K562 (cell line): Measurements from ENCODE around the gene CASP5. TPM values are rescaled to one million over a fixed set of nuclear protein-coding genes. Genes with fewer than 3 reads are reported as not detected.
A peak's percentile ranks its signal among the peaks of the same experiment; 100 is the strongest.
"Not testable (repeated sequence)": the region's sequence is repeated elsewhere in the genome, so short reads cannot be mapped to it uniquely, and the experiment has no call there.

ENCODE experiments used
- ATAC-seq: fragments of 200-7000 bp; cut with Tn5 transposase; 3 replicates; pipeline ENCODE4 v1.9.1; 2020; ENCODE audit warnings: moderate library complexity
- BruUV-seq: library from RNA; stranded (reverse); fragments of 400-500 nt; replicated peaks from 2 replicates; lab custom pipeline; 2021; lab: Mats Ljungman, UMichigan
- CTCF ChIA-PET: fragments of 300-600 bp; formaldehyde crosslinking; extraction: SDS; loops from one replicate; lab custom pipeline; 2021; ENCODE audit warnings: low intra/inter-chr PET ratio; lab: Yijun Ruan, JAX
- POLR2A ChIA-PET: fragments of 300-600, 350-650 bp; sonication (Branson Sonifier 250); formaldehyde crosslinking; extraction: SDS; loops from one replicate; lab custom pipeline; 2021; ENCODE audit warnings: antibody characterized with exemption, inconsistent platforms; lab: Yijun Ruan, JAX
- DNase-seq, 4 experiments: peaks; one replicate each; pipeline versions ENCODE4 v3.0.0 to v3.0.0-alpha.2; 2011 to 2018; ENCODE audit warnings: low spot score in 3 of 4, mixed read lengths in 3 of 4; ENCODE audit errors: extremely low read depth in 1 of 4
- FAIRE-seq: peaks from 2 replicates; lab custom pipeline; 2011; peaks lifted over from hg19 to GRCh38; lab: Jason Lieb, UNC
- H2AFZ ChIP-seq: 2 replicates; pipeline ENCODE4 v1.6.0; 2011; ENCODE audit warnings: low read depth, low read length, control low read depth, inconsistent platforms
- H3K27ac ChIP-seq: fragments of 200-600 bp; 3 replicates; pipeline ENCODE4 v1.8.0; 2011; ENCODE audit warnings: low read depth, mild to moderate bottlenecking, control low read depth, inconsistent platforms, low read length, moderate library complexity, mixed read lengths; ENCODE audit errors: extremely low read depth
- H3K27me3 ChIP-seq, 2 experiments: fragments of 300-600 bp in 1 of 2; 2 replicates in 1 of 2; 3 replicates in 1 of 2; pipeline versions ENCODE4 v1.6.0 to v1.8.0; 2011; ENCODE audit warnings: inconsistent platforms in 2 of 2, low read length in 2 of 2, mild to moderate bottlenecking in 1 of 2, mixed read lengths in 1 of 2, moderate library complexity in 1 of 2; ENCODE audit not compliant: control insufficient read depth in 2 of 2, insufficient read depth in 2 of 2
- H3K36me3 ChIP-seq: fragments of 300-600 bp; 3 replicates; pipeline ENCODE4 v1.8.0; 2011; ENCODE audit warnings: mild to moderate bottlenecking, low read length, inconsistent platforms; ENCODE audit not compliant: control insufficient read depth, insufficient read depth
- H3K4me1 ChIP-seq, 2 experiments: fragments of 200-600 bp in 1 of 2; replicated peaks in 1 of 2; 2 replicates in 1 of 2; 3 replicates in 1 of 2; pipeline versions ENCODE4 v1.5.1 to v1.8.0; 2011; ENCODE audit warnings: inconsistent platforms in 2 of 2, low read length in 2 of 2, mild to moderate bottlenecking in 1 of 2, mixed read lengths in 1 of 2, moderate library complexity in 1 of 2; ENCODE audit not compliant: control insufficient read depth in 2 of 2, insufficient read depth in 2 of 2
- H3K4me2 ChIP-seq: 2 replicates; pipeline ENCODE4 v1.6.1; 2011; ENCODE audit warnings: low read length, control low read depth, inconsistent platforms, mixed read lengths; ENCODE audit not compliant: insufficient read depth
- H3K4me3 ChIP-seq: fragments of 200-600 bp; sonication (generic), shearing (Covaris generic); 2 replicates; pipeline ENCODE4 v1.5.1; 2016; ENCODE audit warnings: control low read depth, inconsistent platforms
- H3K79me2 ChIP-seq: fragments of 200-600 bp; 3 replicates; pipeline ENCODE4 v1.8.0; 2011; ENCODE audit warnings: low read length, inconsistent platforms; ENCODE audit not compliant: control insufficient read depth, insufficient read depth
- H3K9ac ChIP-seq, 2 experiments: 2 replicates each; pipeline versions ENCODE4 v1.6.0 to v1.6.1; 2011; ENCODE audit warnings: low read depth in 2 of 2, low read length in 2 of 2, control low read depth in 1 of 2, inconsistent platforms in 1 of 2, mild to moderate bottlenecking in 1 of 2, mixed read lengths in 1 of 2; ENCODE audit not compliant: insufficient read depth in 1 of 2
- H3K9me1 ChIP-seq: one replicate; pipeline ENCODE4 v1.6.0; 2011; ENCODE audit warnings: inconsistent platforms, mild to moderate bottlenecking, low read length, moderate library complexity; ENCODE audit not compliant: control insufficient read depth, insufficient read depth
- H3K9me3 ChIP-seq: replicated peaks from 2 replicates; pipeline ENCODE4 v1.5.1; 2011; ENCODE audit warnings: low read depth, low read length, inconsistent platforms; ENCODE audit not compliant: control insufficient read depth, insufficient read depth
- H4K20me1 ChIP-seq: replicated peaks from 2 replicates; pipeline ENCODE4 v1.6.1; 2011; ENCODE audit warnings: low read length, inconsistent platforms, mixed read lengths; ENCODE audit not compliant: control insufficient read depth, insufficient read depth
- CEBPG ChIP-seq, 3 experiments: fragments of 200-800 bp in 1 of 3; sonication (Bioruptor generic) in 1 of 3; sonication (generic) in 1 of 3; formaldehyde crosslinking in 1 of 3; IDR thresholded peaks in 2 of 3; conservative IDR thresholded peaks in 1 of 3; 2 replicates each; pipeline versions ENCODE4 v1.6.1 to v1.8.0; 2016 to 2022; ENCODE audit warnings: missing compliant biosample characterization in 2 of 3, missing genetic modification characterization in 2 of 3, mild to moderate bottlenecking in 1 of 3, missing genetic modification reagents in 1 of 3
- FUS ChIP-seq: fragments of 200-400 bp; formaldehyde crosslinking; optimal IDR thresholded peaks from 2 replicates; pipeline ENCODE3; 2017; ENCODE audit warnings: low read depth, low read length
- WGBS: fragments of 100-300 bp; shearing (Covaris generic); methylation state at CpG from one replicate; pipeline ENCODE4 v1.1.6; 2016; ENCODE audit warnings: low coverage, mixed read lengths; ENCODE audit not compliant: insufficient coverage; ENCODE audit errors: missing lambda C conversion rate; 5-methylcytosine and 5-hydroxymethylcytosine counted together
- in situ Hi-C: fragments of 300-500 bp; cut with MboI; formaldehyde crosslinking; loops from 4 replicates; pipeline ENCODE4 v1.15.0; 2018; ENCODE audit warnings: inconsistent platforms, mixed read lengths
- intact Hi-C: fragments of 100-400 bp; cut with micrococcal nuclease; formaldehyde crosslinking; loops from 2 replicates; pipeline ENCODE4 v1.14.2; 2022
- polyA plus RNA-seq, 8 experiments: library from polyadenylated mRNA; depleted of rRNA in 4 of 8; stranded (reverse) in 5 of 8; unstranded in 3 of 8; fragments of >200 nt; fragmentation: Nextera tagmentation in 2 of 8; fragmentation: Illumina TruSeq in 1 of 8; extraction: Ambion mirVana in 2 of 8; extraction: Trizol in 1 of 8; gene quantifications; 2 replicates each; pipeline versions ENCODE4 v1.2.1 to v1.2.3, GENCODE V29; 2011 to 2014; ENCODE audit warnings: inconsistent platforms in 1 of 8, missing spikeins in 1 of 8
- total RNA-seq, 7 experiments: library from RNA; depleted of rRNA in 6 of 7; stranded (reverse); fragments of >200 nt in 6 of 7; fragmentation: Illumina TruSeq in 2 of 7; extraction: Trizol in 2 of 7; gene quantifications; 2 replicates each; pipeline versions ENCODE4 v1.2.1 to v1.2.3, GENCODE V29; 2011 to 2021; ENCODE audit warnings: low replicate concordance in 1 of 7

Gene CASP5
- total and polyA plus RNA-seq, 9 of the 15 experiments (the other 6 are each of a cell fraction or from before 2014, with no cell fraction given) = not detected

DNA sequence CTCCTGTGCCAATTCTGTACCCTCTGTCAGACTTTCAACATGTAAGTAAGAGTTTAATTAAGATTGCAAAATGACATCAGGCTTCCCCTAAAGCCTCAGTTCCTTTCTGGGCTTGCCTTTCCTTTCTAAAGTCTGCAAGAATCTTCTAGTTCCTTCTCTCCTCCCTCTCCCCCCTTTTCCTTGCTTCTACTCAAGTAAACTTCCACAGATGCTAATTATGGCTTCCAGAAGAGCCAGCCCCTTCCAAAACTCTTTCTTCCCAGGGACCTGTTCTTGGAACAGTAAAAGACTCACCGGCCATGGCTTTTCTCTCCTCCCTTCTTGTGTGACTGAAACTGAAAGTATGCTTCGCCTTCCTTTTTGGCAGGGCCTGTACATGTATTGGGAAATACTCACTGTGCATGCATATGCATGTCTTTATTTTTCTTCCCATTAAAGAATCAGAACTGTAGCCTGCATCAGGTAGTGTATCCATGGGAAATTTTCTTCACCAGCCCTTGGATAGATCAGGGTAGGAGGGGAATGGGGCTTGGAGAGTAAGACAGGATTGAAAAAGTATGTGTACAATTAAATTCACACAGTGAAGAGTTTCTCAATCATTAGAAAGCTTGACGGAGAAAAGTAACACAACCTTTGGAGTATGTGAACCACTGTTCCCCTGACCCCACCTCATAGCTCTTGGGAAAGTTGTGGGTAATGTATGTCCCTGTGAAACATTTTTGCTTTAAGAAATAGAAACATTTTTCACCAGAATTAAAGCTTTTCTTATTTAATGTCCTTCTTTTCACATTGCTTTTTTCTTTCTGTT lies 12.0 kb upstream of the CASP5 start, which contains the start of gene CASP1:
CASP1 (minus strand) TSS at position 332 of the 808 bp plus-strand sequence; CDS start at position 301, 31 bp downstream.
- Histone ChIP-seq H3K9ac (no peak within 1 kb of the TSS), H3K36me3 (no peaks in the 10 kb centered on the region), H3K4me3 (no peak within 1 kb of the TSS), H4K20me1 (no peaks in the 10 kb centered on the region), H3K4me1 (no peaks in the 10 kb centered on the region), H3K4me2 (no peak within 1 kb of the TSS), H3K9me3 (no peaks in the 10 kb centered on the region), H3K27ac (no peak within 1 kb of the TSS), H3K27me3 (no peaks in the 10 kb centered on the region), H3K79me2 (no peaks in the 10 kb centered on the region), H2AFZ (no peak within 1 kb of the TSS), H3K9me1 (no peaks in the 10 kb centered on the region)
- ChIA-PET CTCF (no interaction called here), POLR2A (no interaction called here)
- TF ChIP-seq CEBPG (CRISPR knock-in tag; IDR thresholded peaks at IDR 0.05) (no peak), CEBPG (tag; conservative IDR thresholded peaks at IDR 0.05 in 1 of 2, IDR thresholded peaks at IDR 0.05 in 1 of 2) (peak in 1 of 2 experiments; percentile 35; a peak in 1 of 4 replicates), FUS (no peak)
- ATAC-seq (no peak), DNase-seq (no peak), FAIRE-seq (no peak)
- intact Hi-C loops = no loop called here
- WGBS = 0% methylated on average over 3 of the region's 3 CpGs
- BruUV-seq = no TSS peak
- in situ Hi-C loops = no loop called here

- H3K4me1 ChIP-seq, H2AFZ ChIP-seq, FAIRE-seq, H4K20me1 ChIP-seq, intact Hi-C loops, ATAC-seq, H3K9me1 ChIP-seq, H3K9ac ChIP-seq, H3K27ac ChIP-seq, H3K9me3 ChIP-seq, H3K4me2 ChIP-seq, in situ Hi-C loops, DNase-seq, POLR2A ChIA-PET, H3K36me3 ChIP-seq, H3K27me3 ChIP-seq, H3K4me3 ChIP-seq, BruUV-seq, CTCF ChIA-PET, H3K79me2 ChIP-seq: not testable (repeated sequence)
- WGBS = 0% methylated on average over 2 of the region's 2 CpGs
These were observed 11.4 kb upstream of the CASP5 start for GRCh38 chr11:105034388-105034787.
